SK-N-SH treated with all-trans-retinoic acid at 6 μM for 48 hours (cell line): Measurements from ENCODE around the gene MYH6.

Experiments used
- ATAC-seq: fragments of 200-7000 bp; cut with Tn5 transposase; 3 replicates; pipeline ENCODE4 v1.9.1; 2020; ENCODE audit warnings: mild to moderate bottlenecking, moderate library complexity
- ARNTL ChIP-seq: fragments of 450-650 bp; formaldehyde crosslinking; IDR thresholded peaks from 2 replicates; pipeline ENCODE4 v1.5.0; 2020; ENCODE audit warnings: low read depth, mild to moderate bottlenecking, moderate library complexity, borderline replicate concordance
- BACH2 ChIP-seq: fragments of 250-450 bp; sonication (Bioruptor Pico); IDR thresholded peaks from 2 replicates; pipeline ENCODE4 v1.9.0; 2021; ENCODE audit warnings: mild to moderate bottlenecking, borderline replicate concordance
- CSDC2 ChIP-seq: fragments of 250-450 bp; sonication (Bioruptor Pico); IDR thresholded peaks from 2 replicates; pipeline ENCODE4 v1.5.0; 2020; ENCODE audit warnings: mild to moderate bottlenecking, moderate library complexity
- ESRRG ChIP-seq: fragments of 250-450 bp; sonication (Bioruptor Pico); IDR thresholded peaks from 2 replicates; pipeline ENCODE4 v1.6.1; 2021; ENCODE audit warnings: mild to moderate bottlenecking
- GLIS3 ChIP-seq: fragments of 250-450 bp; sonication (Bioruptor Pico); IDR thresholded peaks from 2 replicates; pipeline ENCODE4 v1.5.0; 2020; ENCODE audit warnings: mild to moderate bottlenecking, moderate library complexity
- ISL1 ChIP-seq: fragments of 250-450 bp; sonication (Bioruptor Pico); IDR thresholded peaks from 2 replicates; pipeline ENCODE4 v2.1.2; 2022; ENCODE audit warnings: mild to moderate bottlenecking, moderate library complexity
- OSR1 ChIP-seq: fragments of 250-450 bp; sonication (Bioruptor Pico); IDR thresholded peaks from 2 replicates; pipeline ENCODE4 v1.8.0; 2022; ENCODE audit warnings: moderate library complexity, mild to moderate bottlenecking, inconsistent platforms
- PPARA ChIP-seq: fragments of 250-450 bp; sonication (Bioruptor Pico); IDR thresholded peaks from 2 replicates; pipeline ENCODE4 v1.5.0; 2020; ENCODE audit warnings: mild to moderate bottlenecking, borderline replicate concordance
- RARB ChIP-seq: fragments of 250-450 bp; sonication (Bioruptor Pico); IDR thresholded peaks from 2 replicates; pipeline ENCODE4 v1.8.0; 2021; ENCODE audit warnings: mild to moderate bottlenecking, moderate library complexity
- SNAI2 ChIP-seq: fragments of 250-450 bp; sonication (Bioruptor Pico); IDR thresholded peaks from 2 replicates; pipeline ENCODE4 v1.5.0; 2020; ENCODE audit warnings: mild to moderate bottlenecking, moderate library complexity
- TOX ChIP-seq: fragments of 250-450 bp; sonication (Bioruptor Pico); IDR thresholded peaks from 2 replicates; pipeline ENCODE4 v1.8.0; 2021; ENCODE audit warnings: mild to moderate bottlenecking, moderate library complexity, borderline replicate concordance
- ZC3H10 ChIP-seq: fragments of 250-450 bp; sonication (Bioruptor Pico); IDR thresholded peaks from 2 replicates; pipeline ENCODE4 v1.5.1; 2021; ENCODE audit warnings: mild to moderate bottlenecking, moderate library complexity
- ZFP3 ChIP-seq: fragments of 250-450 bp; sonication (Bioruptor Pico); IDR thresholded peaks from 2 replicates; pipeline ENCODE4 v1.5.0; 2020; ENCODE audit warnings: mild to moderate bottlenecking, moderate library complexity
- ZFP30 ChIP-seq: fragments of 450-650 bp; formaldehyde crosslinking; IDR thresholded peaks from 2 replicates; pipeline ENCODE4 v1.5.0; 2022; ENCODE audit warnings: mild to moderate bottlenecking, moderate library complexity
- ZNF565 ChIP-seq: fragments of 450-650 bp; formaldehyde crosslinking; conservative IDR thresholded peaks from 2 replicates; pipeline ENCODE4 v1.5.0; 2020; ENCODE audit warnings: low read depth, mild to moderate bottlenecking, moderate library complexity
- ZNF70 ChIP-seq: fragments of 450-650 bp; formaldehyde crosslinking; IDR thresholded peaks from 2 replicates; pipeline ENCODE4 v1.5.0; 2020; ENCODE audit warnings: mild to moderate bottlenecking, moderate library complexity
- ZNF8 ChIP-seq: fragments of 450-650 bp; formaldehyde crosslinking; IDR thresholded peaks from 2 replicates; pipeline ENCODE4 v1.5.0; 2020; ENCODE audit warnings: mild to moderate bottlenecking, moderate library complexity
- TF ChIP-seq, protein P1 (sequence below): fragments of 250-450 bp; sonication (Bioruptor Pico); IDR thresholded peaks from 2 replicates; pipeline ENCODE4 v1.8.0; 2021; ENCODE audit warnings: low read depth, mild to moderate bottlenecking, moderate library complexity, borderline replicate concordance
- TF ChIP-seq, protein P2 (sequence below): fragments of 250-450 bp; sonication (Bioruptor Pico); IDR thresholded peaks from 2 replicates; pipeline ENCODE4 v1.8.0; 2020; ENCODE audit warnings: mild to moderate bottlenecking, moderate library complexity, borderline replicate concordance
- TF ChIP-seq, protein P3 (sequence below): fragments of 250-450 bp; sonication (Bioruptor Pico); IDR thresholded peaks from 2 replicates; pipeline ENCODE4 v1.5.0; 2020; ENCODE audit warnings: mild to moderate bottlenecking, moderate library complexity
- TF ChIP-seq, protein P4 (sequence below): fragments of 250-450 bp; sonication (Bioruptor Pico); IDR thresholded peaks from 2 replicates; pipeline ENCODE4 v1.5.1; 2021; ENCODE audit warnings: mild to moderate bottlenecking, moderate library complexity

The MYH6 gene

DNA sequence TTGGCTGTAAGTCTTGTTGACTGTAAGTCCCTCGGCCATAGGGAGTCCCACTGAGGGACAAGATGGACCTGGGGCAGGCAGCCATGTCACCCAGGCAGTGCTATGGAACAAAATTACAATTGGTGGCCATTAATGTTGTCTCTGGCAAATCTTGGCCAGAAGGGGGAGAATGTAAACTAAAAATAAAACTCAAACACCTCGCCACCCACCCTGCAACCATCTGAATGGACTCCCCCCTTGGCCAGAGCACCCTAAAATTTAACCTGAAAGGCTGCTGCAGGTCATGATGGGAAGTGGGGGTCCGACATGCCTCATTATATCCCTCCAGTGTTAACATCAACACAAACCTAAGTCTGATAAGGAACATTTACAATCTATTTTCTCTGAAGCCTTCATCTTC is 63.6 kb downstream of the MYH6 start:
- no peak for ATAC-seq
- TF ChIP-seq, protein P1, sequence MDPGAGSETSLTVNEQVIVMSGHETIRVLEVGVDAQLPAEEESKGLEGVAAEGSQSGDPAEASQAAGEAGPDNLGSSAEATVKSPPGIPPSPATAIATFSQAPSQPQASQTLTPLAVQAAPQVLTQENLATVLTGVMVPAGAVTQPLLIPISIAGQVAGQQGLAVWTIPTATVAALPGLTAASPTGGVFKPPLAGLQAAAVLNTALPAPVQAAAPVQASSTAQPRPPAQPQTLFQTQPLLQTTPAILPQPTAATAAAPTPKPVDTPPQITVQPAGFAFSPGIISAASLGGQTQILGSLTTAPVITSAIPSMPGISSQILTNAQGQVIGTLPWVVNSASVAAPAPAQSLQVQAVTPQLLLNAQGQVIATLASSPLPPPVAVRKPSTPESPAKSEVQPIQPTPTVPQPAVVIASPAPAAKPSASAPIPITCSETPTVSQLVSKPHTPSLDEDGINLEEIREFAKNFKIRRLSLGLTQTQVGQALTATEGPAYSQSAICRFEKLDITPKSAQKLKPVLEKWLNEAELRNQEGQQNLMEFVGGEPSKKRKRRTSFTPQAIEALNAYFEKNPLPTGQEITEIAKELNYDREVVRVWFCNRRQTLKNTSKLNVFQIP (CRISPR knock-in tag): no peak
- TF ChIP-seq, protein P2, sequence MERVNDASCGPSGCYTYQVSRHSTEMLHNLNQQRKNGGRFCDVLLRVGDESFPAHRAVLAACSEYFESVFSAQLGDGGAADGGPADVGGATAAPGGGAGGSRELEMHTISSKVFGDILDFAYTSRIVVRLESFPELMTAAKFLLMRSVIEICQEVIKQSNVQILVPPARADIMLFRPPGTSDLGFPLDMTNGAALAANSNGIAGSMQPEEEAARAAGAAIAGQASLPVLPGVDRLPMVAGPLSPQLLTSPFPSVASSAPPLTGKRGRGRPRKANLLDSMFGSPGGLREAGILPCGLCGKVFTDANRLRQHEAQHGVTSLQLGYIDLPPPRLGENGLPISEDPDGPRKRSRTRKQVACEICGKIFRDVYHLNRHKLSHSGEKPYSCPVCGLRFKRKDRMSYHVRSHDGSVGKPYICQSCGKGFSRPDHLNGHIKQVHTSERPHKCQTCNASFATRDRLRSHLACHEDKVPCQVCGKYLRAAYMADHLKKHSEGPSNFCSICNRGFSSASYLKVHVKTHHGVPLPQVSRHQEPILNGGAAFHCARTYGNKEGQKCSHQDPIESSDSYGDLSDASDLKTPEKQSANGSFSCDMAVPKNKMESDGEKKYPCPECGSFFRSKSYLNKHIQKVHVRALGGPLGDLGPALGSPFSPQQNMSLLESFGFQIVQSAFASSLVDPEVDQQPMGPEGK (CRISPR knock-in tag): no peak
- TF ChIP-seq OSR1 (CRISPR knock-in tag) (no peak), ZNF565 (CRISPR knock-in tag) (no peak), ZNF8 (CRISPR knock-in tag) (no peak), SNAI2 (CRISPR knock-in tag) (no peak), ISL1 (CRISPR knock-in tag) (no peak), ZFP30 (CRISPR knock-in tag) (no peak), TOX (CRISPR knock-in tag) (no peak), BACH2 (CRISPR knock-in tag) (no peak), ARNTL (CRISPR knock-in tag) (no peak), ESRRG (CRISPR knock-in tag) (no peak), RARB (no peak), GLIS3 (CRISPR knock-in tag) (no peak), ZNF70 (CRISPR knock-in tag) (no peak), PPARA (no peak), CSDC2 (CRISPR knock-in tag) (no peak), ZC3H10 (CRISPR knock-in tag) (no peak), ZFP3 (CRISPR knock-in tag) (no peak)
- TF ChIP-seq, protein P3, sequence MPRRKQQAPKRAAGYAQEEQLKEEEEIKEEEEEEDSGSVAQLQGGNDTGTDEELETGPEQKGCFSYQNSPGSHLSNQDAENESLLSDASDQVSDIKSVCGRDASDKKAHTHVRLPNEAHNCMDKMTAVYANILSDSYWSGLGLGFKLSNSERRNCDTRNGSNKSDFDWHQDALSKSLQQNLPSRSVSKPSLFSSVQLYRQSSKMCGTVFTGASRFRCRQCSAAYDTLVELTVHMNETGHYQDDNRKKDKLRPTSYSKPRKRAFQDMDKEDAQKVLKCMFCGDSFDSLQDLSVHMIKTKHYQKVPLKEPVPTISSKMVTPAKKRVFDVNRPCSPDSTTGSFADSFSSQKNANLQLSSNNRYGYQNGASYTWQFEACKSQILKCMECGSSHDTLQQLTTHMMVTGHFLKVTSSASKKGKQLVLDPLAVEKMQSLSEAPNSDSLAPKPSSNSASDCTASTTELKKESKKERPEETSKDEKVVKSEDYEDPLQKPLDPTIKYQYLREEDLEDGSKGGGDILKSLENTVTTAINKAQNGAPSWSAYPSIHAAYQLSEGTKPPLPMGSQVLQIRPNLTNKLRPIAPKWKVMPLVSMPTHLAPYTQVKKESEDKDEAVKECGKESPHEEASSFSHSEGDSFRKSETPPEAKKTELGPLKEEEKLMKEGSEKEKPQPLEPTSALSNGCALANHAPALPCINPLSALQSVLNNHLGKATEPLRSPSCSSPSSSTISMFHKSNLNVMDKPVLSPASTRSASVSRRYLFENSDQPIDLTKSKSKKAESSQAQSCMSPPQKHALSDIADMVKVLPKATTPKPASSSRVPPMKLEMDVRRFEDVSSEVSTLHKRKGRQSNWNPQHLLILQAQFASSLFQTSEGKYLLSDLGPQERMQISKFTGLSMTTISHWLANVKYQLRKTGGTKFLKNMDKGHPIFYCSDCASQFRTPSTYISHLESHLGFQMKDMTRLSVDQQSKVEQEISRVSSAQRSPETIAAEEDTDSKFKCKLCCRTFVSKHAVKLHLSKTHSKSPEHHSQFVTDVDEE: no peak

DNA sequence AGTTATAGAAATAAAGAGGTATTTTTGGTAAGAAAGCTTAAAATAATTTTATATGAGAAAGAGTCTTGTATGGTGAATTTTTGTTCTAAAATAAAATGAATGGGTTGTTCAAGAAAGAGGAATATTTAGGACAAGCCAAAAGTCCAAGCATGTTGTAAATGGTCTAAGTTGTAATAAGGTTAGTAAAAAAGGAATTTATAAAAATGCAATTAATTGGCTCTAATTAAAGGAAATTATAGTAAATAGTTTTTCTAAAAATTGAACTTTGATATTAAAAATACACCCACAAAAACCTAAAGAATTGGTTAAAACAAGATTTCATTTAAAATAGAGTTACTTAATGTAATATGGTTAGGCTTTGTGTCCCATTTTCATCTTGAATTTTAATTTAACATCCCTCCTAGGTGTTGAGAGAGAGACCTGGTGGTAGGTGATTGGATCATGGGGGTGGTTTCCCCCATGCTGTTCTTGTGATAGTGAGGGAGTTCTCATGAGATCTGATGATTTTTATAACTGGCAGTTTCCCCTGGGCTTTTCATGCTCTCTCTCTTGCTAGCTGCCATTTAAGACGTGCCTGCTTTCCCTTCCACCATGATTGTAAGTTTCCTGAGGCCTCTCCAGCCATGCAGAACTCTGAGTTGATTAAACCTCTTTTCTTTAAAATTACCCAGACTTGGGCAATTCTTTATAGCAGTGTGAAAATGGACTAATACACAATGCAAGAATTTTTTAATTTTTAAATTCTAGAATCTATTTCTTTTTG is 68.4 kb downstream of the MYH6 start:
- no peak for TF ChIP-seq GLIS3 (CRISPR knock-in tag)
- TF ChIP-seq, protein P3: no peak
- TF ChIP-seq RARB: no peak
- ATAC-seq: no peak

DNA sequence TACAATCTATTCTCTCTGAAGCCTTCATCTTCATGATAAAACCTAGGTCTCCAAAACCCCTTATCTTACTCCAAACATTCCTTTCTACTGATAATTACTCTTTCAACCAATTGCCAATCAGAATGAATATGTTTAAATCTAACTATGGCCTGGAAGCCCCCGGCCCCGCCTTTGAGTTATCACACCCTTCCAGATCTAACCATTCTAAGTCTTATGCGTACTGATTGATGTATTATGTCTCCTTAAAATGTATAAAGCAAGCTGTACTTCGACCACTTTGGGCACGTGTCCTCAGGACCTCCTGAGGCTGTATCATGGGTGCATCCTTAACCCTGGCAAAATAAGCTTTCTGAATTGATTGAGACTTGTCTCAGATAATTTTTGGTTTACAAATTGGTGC is 72.5 kb downstream of the MYH6 start:
- ATAC-seq: no peak
- TF ChIP-seq OSR1 (CRISPR knock-in tag) (no peak), ZFP3 (CRISPR knock-in tag) (no peak), BACH2 (CRISPR knock-in tag) (no peak), SNAI2 (CRISPR knock-in tag) (no peak), ISL1 (CRISPR knock-in tag) (no peak), ZC3H10 (CRISPR knock-in tag) (no peak), GLIS3 (CRISPR knock-in tag) (no peak)
- TF ChIP-seq, protein P1 (CRISPR knock-in tag): no peak
- TF ChIP-seq, protein P4, sequence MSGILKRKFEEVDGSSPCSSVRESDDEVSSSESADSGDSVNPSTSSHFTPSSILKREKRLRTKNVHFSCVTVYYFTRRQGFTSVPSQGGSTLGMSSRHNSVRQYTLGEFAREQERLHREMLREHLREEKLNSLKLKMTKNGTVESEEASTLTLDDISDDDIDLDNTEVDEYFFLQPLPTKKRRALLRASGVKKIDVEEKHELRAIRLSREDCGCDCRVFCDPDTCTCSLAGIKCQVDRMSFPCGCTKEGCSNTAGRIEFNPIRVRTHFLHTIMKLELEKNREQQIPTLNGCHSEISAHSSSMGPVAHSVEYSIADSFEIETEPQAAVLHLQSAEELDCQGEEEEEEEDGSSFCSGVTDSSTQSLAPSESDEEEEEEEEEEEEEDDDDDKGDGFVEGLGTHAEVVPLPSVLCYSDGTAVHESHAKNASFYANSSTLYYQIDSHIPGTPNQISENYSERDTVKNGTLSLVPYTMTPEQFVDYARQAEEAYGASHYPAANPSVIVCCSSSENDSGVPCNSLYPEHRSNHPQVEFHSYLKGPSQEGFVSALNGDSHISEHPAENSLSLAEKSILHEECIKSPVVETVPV: no peak
- TF ChIP-seq, protein P2 (CRISPR knock-in tag): no peak
